Measurements from ENCODE around the gene CNTD1. TPM values are rescaled to one million over a fixed set of nuclear protein-coding genes. Genes with fewer than 3 reads are reported as not detected.

The CNTD1 gene
- total RNA-seq, 1 experiment from 2014 or later = 0.13 TPM

- in situ Hi-C loops (cut with HindIII; ENCODE audit: low pct_unique_long_range_greater_than_20kb, low sequenced_read_pairs) = no loop called here
- POLR2A ChIA-PET = interaction anchor here (0.6 kb wide), 1 partner anchor 135 kb away, joined by 6 read pairs; no protein-coding TSS in a partner anchor
Observed at GRCh38 chr17:42832934-42833766, 34.5 kb downstream of the CNTD1 start, which contains the start of gene PSME3. TSS of gene PSME3 (plus strand) at chr17:42833397. CDS start at chr17:42833632, 235 bp downstream.

DNA sequence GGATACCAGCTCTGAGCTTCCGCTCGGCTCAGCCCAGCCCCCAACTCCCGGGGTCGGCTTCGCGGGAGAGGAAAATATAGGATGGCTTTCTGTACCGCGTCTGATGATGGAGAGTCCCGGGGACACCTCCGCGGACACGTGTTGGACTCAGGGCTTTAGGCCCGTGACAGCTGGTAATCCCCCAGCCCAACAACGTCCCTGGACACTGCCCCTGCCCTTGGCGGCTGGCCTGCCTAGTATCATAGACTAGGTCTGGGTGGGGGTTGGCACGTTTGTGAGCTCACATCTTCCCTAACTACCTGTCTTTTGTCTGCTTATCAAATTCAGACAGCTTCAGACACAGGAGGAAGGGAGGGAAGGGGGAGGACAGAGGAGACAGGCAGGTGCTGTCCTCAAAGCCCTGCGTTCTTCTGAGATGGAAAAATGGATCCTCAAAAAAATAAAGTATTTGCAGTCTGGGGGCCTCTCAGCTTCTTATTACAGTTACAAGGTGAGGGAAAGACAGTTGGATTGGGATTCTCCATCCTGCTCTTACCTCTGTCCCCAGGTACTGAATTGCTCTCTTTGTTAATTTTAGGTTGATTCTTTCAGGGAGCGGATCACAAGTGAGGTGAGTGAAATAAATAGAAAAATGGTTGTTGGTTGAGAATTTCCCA, 35.2 kb downstream of the CNTD1 start:
- BruUV-seq (replicated peaks) = no TSS peak
- no peaks in the 10 kb centered on the region for H3K27me3 ChIP-seq (ENCODE audit: control insufficient read depth, insufficient read depth, low read length)
- TF ChIP-seq POLR2AphosphoS5 (IDR thresholded peaks at IDR 0.05; ENCODE audit: low read depth, low read length) (no peak), SIN3A (IDR thresholded peaks at IDR 0.05; ENCODE audit: borderline replicate concordance, insufficient read depth, low read depth, low read length) (no peak), TCF7L2 (IDR thresholded peaks at IDR 0.05; ENCODE audit: low read depth, low read length) (no peak)
- TF ChIP-seq, protein P1, sequence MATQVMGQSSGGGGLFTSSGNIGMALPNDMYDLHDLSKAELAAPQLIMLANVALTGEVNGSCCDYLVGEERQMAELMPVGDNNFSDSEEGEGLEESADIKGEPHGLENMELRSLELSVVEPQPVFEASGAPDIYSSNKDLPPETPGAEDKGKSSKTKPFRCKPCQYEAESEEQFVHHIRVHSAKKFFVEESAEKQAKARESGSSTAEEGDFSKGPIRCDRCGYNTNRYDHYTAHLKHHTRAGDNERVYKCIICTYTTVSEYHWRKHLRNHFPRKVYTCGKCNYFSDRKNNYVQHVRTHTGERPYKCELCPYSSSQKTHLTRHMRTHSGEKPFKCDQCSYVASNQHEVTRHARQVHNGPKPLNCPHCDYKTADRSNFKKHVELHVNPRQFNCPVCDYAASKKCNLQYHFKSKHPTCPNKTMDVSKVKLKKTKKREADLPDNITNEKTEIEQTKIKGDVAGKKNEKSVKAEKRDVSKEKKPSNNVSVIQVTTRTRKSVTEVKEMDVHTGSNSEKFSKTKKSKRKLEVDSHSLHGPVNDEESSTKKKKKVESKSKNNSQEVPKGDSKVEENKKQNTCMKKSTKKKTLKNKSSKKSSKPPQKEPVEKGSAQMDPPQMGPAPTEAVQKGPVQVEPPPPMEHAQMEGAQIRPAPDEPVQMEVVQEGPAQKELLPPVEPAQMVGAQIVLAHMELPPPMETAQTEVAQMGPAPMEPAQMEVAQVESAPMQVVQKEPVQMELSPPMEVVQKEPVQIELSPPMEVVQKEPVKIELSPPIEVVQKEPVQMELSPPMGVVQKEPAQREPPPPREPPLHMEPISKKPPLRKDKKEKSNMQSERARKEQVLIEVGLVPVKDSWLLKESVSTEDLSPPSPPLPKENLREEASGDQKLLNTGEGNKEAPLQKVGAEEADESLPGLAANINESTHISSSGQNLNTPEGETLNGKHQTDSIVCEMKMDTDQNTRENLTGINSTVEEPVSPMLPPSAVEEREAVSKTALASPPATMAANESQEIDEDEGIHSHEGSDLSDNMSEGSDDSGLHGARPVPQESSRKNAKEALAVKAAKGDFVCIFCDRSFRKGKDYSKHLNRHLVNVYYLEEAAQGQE (IDR thresholded peaks at IDR 0.05; ENCODE audit: insufficient read depth in 1 of 2, low read depth in 2 of 2, low read length in 1 of 2) = no peak
- TF ChIP-seq, protein P2, sequence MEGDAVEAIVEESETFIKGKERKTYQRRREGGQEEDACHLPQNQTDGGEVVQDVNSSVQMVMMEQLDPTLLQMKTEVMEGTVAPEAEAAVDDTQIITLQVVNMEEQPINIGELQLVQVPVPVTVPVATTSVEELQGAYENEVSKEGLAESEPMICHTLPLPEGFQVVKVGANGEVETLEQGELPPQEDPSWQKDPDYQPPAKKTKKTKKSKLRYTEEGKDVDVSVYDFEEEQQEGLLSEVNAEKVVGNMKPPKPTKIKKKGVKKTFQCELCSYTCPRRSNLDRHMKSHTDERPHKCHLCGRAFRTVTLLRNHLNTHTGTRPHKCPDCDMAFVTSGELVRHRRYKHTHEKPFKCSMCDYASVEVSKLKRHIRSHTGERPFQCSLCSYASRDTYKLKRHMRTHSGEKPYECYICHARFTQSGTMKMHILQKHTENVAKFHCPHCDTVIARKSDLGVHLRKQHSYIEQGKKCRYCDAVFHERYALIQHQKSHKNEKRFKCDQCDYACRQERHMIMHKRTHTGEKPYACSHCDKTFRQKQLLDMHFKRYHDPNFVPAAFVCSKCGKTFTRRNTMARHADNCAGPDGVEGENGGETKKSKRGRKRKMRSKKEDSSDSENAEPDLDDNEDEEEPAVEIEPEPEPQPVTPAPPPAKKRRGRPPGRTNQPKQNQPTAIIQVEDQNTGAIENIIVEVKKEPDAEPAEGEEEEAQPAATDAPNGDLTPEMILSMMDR (IDR thresholded peaks at IDR 0.05) = no peak
- in situ Hi-C loops (cut with HindIII; ENCODE audit: low pct_unique_long_range_greater_than_20kb, low sequenced_read_pairs) (no loop called here), intact Hi-C loops (cut with micrococcal nuclease; ENCODE audit: unreplicated experiment) (no loop called here)
- peak overlapping the region; percentile 93 for H3K27ac ChIP-seq (ENCODE audit: low read length)
- DNase-seq (ENCODE audit: low read depth, low spot score) = no peak
- H3K9me3 ChIP-seq (ENCODE audit: control insufficient read depth, insufficient read depth, low read depth, low read length) = no peaks in the 10 kb centered on the region
- peak overlapping the region; percentile 95 to 96 for H3K4me3 ChIP-seq (ENCODE audit: low read depth in 2 of 2, low read length in 2 of 2)
- H3K36me3 ChIP-seq (ENCODE audit: control insufficient read depth, insufficient read depth, low read length) = peaks cover 5% of the 10 kb centered on the region
- CTCF ChIA-PET = interaction anchor here (0.7 kb wide), 1 partner anchor 95 kb away, joined by 5 read pairs; no protein-coding TSS in a partner anchor
- ATAC-seq = peak; percentile 27; the same call in 1 of the 2 replicates
- POLR2A ChIA-PET = interaction anchor here (0.6 kb wide), 1 partner anchor 135 kb away, joined by 6 read pairs; no protein-coding TSS in a partner anchor
- H3K4me1 ChIP-seq (ENCODE audit: control insufficient read depth, insufficient read depth, low read length) = peaks cover 8% of the 10 kb centered on the region; the same call in 1 of the 2 replicates

More at GRCh38 chr17:42832934-42833766, 34.5 kb downstream of the CNTD1 start, which contains the start of gene PSME3:
- intact Hi-C loops (cut with micrococcal nuclease; ENCODE audit: unreplicated experiment) = no loop called here
- Histone ChIP-seq H3K9me3 (ENCODE audit: control insufficient read depth, insufficient read depth, low read depth, low read length) (no peaks in the 10 kb centered on the region), H3K27ac (ENCODE audit: low read length) (peak within 1 kb of the TSS; percentile 93), H3K4me3 (ENCODE audit: low read depth in 2 of 2, low read length in 2 of 2) (peak within 1 kb of the TSS; percentile 95 to 96), H3K4me1 (ENCODE audit: control insufficient read depth, insufficient read depth, low read length) (peaks cover 8% of the 10 kb centered on the region; the same call in 1 of the 2 replicates), H3K36me3 (ENCODE audit: control insufficient read depth, insufficient read depth, low read length) (peaks cover 5% of the 10 kb centered on the region), H3K27me3 (ENCODE audit: control insufficient read depth, insufficient read depth, low read length) (no peaks in the 10 kb centered on the region)
- DNase-seq (ENCODE audit: low read depth, low spot score) = peak; percentile 51
- CTCF ChIA-PET = no interaction called here
- BruUV-seq (replicated peaks) = no TSS peak
- ATAC-seq = peak; percentile 98
- TF ChIP-seq, protein P2 (IDR thresholded peaks at IDR 0.05) = no peak
- TF ChIP-seq, protein P1 (IDR thresholded peaks at IDR 0.05; ENCODE audit: insufficient read depth in 1 of 2, low read depth in 2 of 2, low read length in 1 of 2) = no peak
- TF ChIP-seq POLR2AphosphoS5 (IDR thresholded peaks at IDR 0.05; ENCODE audit: low read depth, low read length) (peak; percentile 76), SIN3A (IDR thresholded peaks at IDR 0.05; ENCODE audit: borderline replicate concordance, insufficient read depth, low read depth, low read length) (peak; percentile 44; the same call in 1 of the 2 replicates), TCF7L2 (IDR thresholded peaks at IDR 0.05; ENCODE audit: low read depth, low read length) (peak; percentile 42; the same call in 1 of the 2 replicates)
